Activated CD4-positive, CD25-positive, alpha-beta regulatory T cell treated with anti-CD3 and anti-CD28 coated beads, Interleukin-2, amount 50 U/mL, for 72 hours (primary cell): ENCODE data around the gene IRF5.

Experiments
- DNase-seq: peaks from one replicate; pipeline ENCODE4 v3.0.0; 2021

IRF5 gene

GRCh38 chr7:128906766-128907559 lies 30.8 kb upstream of the IRF5 start:
- DNase-seq: peak; percentile 26

DNA sequence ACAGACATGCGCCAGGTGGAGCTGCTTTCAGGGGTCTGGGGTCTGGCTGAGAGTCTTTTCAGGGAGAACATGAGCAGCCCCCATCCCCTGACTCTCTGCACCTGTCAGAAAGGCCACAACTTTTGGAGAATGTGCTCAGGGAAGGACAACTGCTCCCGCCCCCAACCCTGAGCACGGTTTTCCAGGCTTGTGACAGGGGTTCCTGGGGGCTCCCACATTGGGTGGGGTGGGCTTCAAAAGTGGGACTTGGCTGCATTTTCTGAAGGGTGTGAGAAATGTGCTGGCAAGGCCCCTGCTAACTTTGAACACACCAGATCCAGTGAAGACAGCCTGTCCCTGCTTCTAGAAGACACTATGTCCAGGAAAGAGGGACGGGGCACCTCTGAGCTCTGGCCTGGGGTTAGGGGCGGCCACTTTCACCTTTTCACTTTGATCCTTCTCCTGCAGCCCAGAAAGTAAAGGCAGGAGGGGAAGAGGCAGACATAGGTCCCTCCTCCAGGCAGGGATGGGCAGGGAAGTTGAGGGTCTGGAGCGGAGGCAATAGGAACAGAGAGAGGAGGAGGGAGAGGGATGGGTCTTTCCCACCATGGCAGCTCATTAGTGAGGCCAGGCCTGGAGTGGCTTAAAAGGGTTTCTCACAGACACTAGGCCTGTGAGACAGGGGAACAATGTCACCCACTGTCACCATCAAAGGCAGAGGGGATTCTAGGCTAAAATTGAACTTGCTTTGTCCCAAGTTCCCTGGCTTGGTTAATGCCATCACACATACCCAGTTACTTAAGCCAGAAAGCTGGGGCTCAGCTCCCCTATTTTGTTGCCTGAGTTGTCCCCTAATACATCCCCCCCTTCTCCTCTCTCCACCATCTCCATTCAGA lies 28.7 kb upstream of the IRF5 start:
- DNase-seq: peak; percentile 6

- DNase-seq: peak; percentile 28
Observed at GRCh38 chr7:128909625-128910568, 27.8 kb upstream of the IRF5 start.

- DNase-seq: peak; percentile 27
Observed at GRCh38 chr7:128910569-128910945, 27.2 kb upstream of the IRF5 start, which contains the start of gene KCP. Gene KCP, minus strand, starts transcription at chr7:128910709. Its CDS starts 33 bp downstream, at chr7:128910676.

GRCh38 chr7:128911423-128912031 lies 26.2 kb upstream of the IRF5 start:
- DNase-seq: peak; percentile 23

DNA sequence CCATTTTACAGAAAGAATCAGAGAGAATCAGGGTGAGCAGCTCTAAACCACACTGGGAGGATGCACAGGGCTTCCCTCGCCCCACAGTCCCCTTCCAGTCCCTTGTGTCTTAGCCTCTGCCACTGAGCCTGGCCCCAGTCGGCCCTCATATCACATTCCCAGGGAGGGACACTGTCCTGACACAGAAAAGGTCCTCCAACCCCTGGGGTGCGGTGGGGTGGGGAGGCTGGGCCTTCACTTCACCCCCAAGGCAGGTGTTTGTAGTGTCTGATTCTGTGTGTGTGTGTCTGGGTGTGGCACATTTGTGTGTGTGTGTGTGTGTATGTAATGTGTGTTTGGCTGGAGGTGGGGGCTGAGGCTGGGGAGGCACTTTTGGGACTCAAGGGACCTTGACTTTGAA lies 25.4 kb upstream of the IRF5 start:
- DNase-seq: peak; percentile 29

- DNase-seq: peak; percentile 4
Observed at GRCh38 chr7:128912709-128913495, 24.8 kb upstream of the IRF5 start.

DNA sequence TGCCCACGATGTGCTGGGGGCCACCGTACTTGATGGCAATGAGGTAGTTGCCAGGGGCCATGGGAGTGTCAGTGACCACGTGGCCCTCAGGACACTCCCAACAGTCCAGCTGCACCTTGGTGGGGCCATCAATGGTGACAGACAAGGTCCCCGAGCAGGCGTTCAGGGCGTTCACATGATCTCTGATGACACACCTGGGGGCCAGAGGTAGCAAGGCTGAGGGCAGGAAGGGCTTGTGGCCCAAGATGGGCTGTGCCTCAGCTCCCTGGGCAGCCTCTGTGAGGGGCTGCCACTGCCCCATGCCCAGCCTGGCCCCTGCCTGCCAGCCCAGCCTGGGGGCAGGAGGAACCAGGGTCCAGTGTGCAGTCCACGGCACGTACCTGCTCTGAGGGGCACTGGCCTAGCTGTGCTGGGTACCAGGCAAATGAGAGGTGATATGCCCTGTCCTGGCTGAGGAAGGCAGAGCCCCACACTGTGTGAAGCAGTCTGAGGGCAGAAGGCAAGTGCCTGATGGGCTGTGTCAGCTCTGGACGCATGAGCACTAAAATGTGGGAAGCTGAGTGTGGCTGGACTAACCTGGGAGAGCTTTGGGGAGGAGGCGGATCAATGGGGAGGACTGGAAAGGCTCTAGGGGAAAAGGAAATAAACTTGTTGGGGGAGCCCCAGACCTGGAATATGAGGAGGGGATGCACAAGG lies 23.7 kb upstream of the IRF5 start:
- DNase-seq: peak; percentile 29

DNA sequence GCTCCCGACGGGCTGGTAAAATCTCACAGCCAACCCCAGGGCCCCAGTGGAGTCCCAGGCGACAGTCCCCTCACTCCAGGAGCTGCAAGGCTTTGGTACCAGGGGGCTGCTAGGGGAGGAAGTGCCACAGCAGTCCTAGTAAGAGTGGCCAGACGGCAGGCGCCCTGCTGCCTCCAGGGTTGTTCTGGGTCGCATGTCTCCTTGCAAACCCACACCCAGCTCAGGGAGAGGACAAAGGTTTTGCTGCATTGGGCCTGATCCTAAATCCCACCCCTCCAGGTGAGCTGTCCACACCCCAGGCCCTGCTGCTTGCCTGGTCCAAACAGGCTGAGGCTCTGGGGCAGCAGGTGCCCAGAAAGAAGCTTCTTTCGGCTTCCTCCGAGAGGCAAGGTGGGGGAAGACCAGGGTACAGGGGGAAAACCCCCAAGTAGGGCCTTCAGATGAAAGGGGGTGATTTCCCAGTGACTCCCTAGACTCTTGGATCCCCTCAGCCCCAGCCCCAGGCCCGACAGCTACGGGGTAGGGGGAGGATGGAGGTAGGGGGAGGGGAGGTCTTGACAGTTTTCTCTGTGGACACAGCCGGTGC lies 23.1 kb upstream of the IRF5 start:
- DNase-seq: peak; percentile 33

DNA sequence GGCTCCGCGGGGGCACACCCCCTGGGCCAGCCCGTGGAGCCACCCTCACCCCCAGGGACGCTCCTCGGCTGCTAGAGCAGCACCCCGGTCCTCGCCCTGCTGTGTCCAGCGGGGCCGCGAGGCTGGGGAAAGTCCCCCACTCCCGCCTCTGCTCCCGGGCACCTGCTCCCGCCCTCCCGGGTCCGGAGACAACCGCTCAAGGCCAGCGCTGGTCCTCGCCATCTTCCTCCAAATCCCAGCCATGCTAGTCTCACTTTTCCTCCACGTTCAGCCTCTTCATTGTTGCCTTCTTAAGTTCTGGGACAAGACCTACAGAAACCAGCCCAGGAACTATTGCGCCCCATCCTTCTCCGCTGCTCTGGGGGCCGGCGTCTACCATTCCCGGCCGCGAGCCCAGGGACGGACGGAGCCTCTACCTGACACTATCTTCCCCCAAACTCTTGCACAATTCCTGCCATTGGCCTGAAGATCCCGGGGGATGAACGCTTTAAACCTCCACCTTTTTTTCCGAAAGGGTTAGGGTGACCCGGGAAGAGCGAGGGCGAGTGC lies 22.4 kb upstream of the IRF5 start:
- DNase-seq: peak; percentile 30

GRCh38 chr7:128915841-128916642 lies 21.7 kb upstream of the IRF5 start:
- peak; percentile 22 for DNase-seq

- peak; percentile 8 for DNase-seq
Observed at GRCh38 chr7:128916643-128916915, 21.1 kb upstream of the IRF5 start.

DNA sequence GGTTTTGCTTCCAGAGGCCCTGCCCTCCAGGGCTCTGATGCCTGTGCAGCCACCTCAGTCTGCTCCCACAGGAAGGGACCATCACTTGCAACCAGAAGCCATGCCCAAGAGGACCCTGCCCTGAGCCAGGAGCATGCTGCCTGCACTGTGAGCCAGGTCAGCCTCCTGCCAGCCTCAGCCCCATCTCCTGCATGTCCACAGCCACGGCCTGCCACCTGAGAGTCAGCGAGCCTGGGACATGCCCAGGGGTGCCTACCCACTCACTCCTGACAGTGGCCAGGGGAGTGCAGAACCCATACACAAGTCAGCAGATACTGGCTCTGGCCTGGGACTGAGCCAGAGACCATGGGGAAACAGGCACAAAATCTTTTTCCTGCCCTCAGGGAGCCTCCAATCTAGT lies 20.6 kb upstream of the IRF5 start:
- DNase-seq: peak; percentile 18

DNA sequence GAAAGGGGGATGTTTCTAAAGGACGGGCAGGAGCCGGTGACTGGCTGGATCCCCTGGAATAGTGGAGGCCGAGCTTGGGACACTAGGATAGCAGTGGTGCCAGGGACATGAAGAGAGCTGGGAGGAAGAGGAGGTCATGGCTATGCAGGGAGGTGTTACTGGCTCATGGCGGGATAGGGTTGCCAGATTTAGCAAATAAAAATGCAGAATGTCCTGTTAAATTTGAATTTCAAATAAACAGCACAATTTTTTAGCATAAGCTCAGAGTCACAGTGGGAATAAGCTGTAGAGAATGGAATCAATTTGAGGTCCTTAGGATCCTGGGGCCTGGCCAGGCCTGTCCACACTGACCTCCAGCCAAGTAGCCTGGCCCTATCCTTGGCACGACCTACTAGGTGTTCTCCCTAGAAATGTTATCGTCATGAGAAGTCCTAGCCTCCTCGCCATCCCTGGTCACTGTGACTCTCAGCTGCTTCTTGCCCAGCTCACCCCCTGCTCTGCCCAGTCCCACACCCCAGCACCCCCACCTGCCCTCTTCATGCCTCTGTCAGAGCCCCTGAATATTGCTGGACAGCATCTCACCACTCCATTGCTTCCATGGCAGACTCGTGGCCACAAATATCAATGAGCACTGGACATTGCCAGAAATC lies 19.6 kb upstream of the IRF5 start:
- peak; percentile 13 for DNase-seq

DNA sequence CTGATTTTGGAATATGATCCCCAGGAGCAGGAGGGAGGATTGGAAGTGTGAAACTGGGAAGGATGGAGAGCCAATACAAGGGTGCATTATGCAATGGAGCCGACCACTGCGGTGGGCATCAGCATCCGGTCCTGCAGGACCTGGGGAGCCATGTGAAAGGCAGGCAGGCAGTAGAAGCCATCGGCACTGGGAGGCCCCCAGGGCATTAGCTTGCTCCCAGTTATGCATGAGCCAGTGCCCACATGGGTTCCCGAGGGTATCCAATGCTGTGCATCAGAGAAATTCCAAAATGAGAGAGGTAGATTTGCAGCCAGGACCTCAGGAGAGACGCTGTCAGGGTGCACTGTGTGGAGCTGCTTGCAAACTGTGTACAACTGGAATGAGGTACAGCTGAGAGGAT lies 18.5 kb upstream of the IRF5 start:
- DNase-seq: peak; percentile 5

- peak; percentile 20 for DNase-seq
Observed at GRCh38 chr7:128919881-128920799, 17.6 kb upstream of the IRF5 start.

- peak; percentile 5 for DNase-seq
Observed at GRCh38 chr7:128920913-128921582, 16.7 kb upstream of the IRF5 start.
